WERI-Rb-1 (cell line): ENCODE measurements around the gene ASS1.

Experiments used
- DNase-seq: peaks from one replicate; pipeline ENCODE4 v3.0.0-alpha.2; 2020
- H3K27ac ChIP-seq: fragments of 250-450 bp; sonication (Bioruptor Pico); 2 replicates; pipeline ENCODE4 v1.5.1; 2020; ENCODE audit warnings: mild to moderate bottlenecking, moderate library complexity
- H3K27me3 ChIP-seq: fragments of 250-450 bp; sonication (Bioruptor Pico); 2 replicates; pipeline ENCODE4 v1.5.1; 2021; ENCODE audit warnings: mild to moderate bottlenecking, low read depth, moderate library complexity; ENCODE audit not compliant: insufficient read depth, severe bottlenecking
- H3K36me3 ChIP-seq: fragments of 250-450 bp; sonication (Bioruptor Pico); 2 replicates; pipeline ENCODE4 v1.5.1; 2020; ENCODE audit warnings: mild to moderate bottlenecking, moderate library complexity
- H3K4me3 ChIP-seq: 2 replicates; pipeline ENCODE4 v1.5.1; 2011; ENCODE audit warnings: low read depth, mild to moderate bottlenecking, control low read depth, low read length
- H3K9me3 ChIP-seq: fragments of 250-450 bp; sonication (Bioruptor Pico); 2 replicates; pipeline ENCODE4 v1.5.1; 2021; ENCODE audit warnings: mild to moderate bottlenecking, moderate library complexity; ENCODE audit not compliant: severe bottlenecking
- TF ChIP-seq, protein P1 (sequence below): IDR thresholded peaks from 2 replicates; pipeline ENCODE4 v1.5.1; 2011; ENCODE audit warnings: low read depth, mild to moderate bottlenecking, control low read depth, inconsistent platforms, low read length

ASS1 gene

DNA sequence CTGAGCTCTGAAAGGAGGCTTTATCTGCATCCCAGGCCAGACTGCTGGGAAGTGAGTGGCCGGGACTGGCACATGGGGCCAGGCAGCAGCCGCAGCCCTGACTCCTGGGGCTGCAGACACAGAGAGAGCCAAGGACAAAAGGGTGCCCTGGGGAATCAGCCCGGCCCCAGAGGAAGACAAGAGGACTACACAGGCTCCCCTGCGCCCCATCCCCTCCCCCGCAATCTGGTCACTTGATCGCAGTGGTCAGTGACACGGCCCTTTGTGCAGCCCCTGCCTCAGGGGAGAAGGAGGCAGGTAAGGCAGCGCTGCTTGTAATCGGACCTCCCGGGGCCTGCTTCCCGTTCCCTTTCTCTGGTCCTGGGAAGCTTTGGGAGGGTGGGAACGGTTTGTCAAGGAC is 79.2 kb downstream of the ASS1 start:
- no peak overlapping the region for H3K4me3 ChIP-seq
- TF ChIP-seq, protein P1, sequence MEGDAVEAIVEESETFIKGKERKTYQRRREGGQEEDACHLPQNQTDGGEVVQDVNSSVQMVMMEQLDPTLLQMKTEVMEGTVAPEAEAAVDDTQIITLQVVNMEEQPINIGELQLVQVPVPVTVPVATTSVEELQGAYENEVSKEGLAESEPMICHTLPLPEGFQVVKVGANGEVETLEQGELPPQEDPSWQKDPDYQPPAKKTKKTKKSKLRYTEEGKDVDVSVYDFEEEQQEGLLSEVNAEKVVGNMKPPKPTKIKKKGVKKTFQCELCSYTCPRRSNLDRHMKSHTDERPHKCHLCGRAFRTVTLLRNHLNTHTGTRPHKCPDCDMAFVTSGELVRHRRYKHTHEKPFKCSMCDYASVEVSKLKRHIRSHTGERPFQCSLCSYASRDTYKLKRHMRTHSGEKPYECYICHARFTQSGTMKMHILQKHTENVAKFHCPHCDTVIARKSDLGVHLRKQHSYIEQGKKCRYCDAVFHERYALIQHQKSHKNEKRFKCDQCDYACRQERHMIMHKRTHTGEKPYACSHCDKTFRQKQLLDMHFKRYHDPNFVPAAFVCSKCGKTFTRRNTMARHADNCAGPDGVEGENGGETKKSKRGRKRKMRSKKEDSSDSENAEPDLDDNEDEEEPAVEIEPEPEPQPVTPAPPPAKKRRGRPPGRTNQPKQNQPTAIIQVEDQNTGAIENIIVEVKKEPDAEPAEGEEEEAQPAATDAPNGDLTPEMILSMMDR: no peak
- H3K27me3 ChIP-seq: no peaks in the 10 kb centered on the region
- no peak for DNase-seq
- peak overlapping the region; percentile 22 for H3K27ac ChIP-seq
- H3K36me3 ChIP-seq: no peaks in the 10 kb centered on the region
- peaks cover 7% of the 10 kb centered on the region for H3K9me3 ChIP-seq

DNA sequence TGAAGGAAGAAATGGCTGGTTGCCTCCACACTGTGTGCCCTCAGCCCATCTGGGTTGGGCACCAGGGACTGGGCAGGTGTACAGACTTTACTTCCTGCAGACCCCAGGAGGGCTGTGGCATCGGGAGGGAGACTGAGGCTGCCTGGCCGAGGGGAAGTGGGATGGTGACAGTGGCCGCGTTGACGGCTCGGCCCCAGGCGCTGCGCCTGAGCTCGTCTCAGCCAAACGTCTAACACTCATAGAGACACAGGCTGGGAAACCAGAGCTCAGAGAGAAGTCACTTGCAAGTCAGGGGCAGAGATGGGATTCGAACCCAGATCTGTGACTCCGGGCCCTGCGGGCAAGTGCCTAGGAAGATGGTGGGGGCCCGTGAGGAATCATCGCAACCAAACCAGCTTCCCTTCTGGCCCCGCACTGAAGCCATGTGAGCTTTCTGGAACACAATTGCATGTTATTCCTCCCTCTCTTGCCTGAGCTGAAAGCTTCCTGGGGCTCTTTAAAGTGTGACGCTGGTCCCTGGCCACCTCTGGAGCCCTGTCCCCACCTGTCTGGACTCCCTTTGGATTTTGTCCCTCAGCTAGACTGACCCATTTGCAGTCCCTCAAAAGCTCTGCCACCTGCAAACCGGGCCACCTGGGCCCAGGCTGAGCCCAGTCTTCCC is 81.6 kb downstream of the ASS1 start:
- no peak overlapping the region for H3K4me3 ChIP-seq
- DNase-seq: no peak
- H3K9me3 ChIP-seq: peaks cover 2% of the 10 kb centered on the region
- no peak overlapping the region for H3K27ac ChIP-seq
- TF ChIP-seq, protein P1: no peak
- no peaks in the 10 kb centered on the region for H3K36me3 ChIP-seq
- no peaks in the 10 kb centered on the region for H3K27me3 ChIP-seq

DNA sequence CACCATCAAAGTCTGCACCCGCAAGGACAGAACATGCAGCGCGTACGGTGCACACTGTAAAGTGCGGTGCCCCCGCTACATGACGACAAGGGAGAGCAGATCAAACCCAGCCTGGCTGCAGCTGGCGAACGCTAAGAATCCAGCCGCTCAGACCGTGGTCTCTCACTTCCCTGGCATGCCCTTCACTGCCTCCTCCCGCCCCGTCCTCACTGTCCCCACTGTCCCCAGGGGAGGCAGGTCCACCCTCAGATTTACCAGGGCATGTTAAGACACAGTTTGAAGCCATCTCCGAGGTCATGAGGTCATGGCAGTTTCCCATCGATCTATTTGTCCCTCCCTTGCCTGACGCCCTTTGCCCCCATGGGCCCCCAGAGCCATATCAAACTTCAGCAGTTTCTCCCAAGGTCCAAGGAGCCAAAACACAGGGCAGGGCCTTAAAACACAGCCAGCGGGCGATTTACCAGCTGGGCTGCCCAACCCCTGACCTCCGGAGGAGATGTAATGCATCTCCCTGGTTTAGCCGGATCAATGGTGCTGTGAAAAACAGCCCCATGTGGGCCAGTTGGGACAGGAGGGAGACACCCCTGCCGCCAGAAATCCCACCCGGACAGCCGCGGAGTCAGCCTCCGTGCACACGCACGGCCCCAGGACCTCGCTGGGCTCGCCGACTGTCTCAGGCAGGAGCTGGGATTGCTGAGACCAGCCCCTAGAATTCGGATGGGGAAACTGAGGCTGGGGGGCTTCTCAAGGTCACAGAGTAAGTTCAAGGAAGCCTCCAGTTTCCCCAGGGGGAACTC is 82.3 kb downstream of the ASS1 start:
- H3K27ac ChIP-seq: no peak overlapping the region
- no peaks in the 10 kb centered on the region for H3K36me3 ChIP-seq
- DNase-seq: no peak
- TF ChIP-seq, protein P1: no peak
- H3K4me3 ChIP-seq: no peak overlapping the region
- no peaks in the 10 kb centered on the region for H3K27me3 ChIP-seq
- peaks cover 2% of the 10 kb centered on the region for H3K9me3 ChIP-seq

DNA sequence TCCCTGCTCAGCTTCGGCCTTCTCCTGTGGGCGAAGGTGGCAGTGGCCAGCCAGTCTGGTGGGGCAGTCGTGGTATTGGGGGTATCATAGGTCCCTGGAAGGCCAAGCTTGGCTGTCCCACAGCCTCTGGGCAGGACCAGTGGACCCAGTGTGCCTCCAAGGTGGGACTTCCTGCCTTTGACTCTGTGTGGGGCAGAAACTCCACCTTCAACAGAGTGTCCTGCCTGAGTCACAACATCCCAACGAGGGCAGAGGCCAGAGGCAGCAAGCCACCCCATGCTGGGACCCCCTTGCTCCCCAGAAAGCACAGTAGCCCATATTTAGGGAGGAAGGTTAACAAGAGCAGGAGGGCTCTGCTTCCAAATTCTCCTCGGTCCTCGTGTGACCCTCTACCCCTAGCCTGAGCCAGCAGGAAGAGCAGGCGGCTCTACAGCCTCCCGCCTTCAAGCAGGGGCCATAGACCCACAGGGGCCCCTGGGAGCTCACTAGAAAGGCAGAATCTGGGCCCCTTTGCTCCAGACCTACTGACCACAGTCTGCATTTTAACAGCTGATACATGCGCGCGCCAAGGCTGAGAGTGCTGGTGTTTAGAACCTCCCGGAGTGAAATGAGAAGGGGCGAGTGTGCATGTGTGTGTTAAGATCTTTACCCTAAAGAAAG is 83.0 kb downstream of the ASS1 start:
- Histone ChIP-seq H3K36me3 (no peaks in the 10 kb centered on the region), H3K27me3 (no peaks in the 10 kb centered on the region), H3K27ac (no peak overlapping the region), H3K9me3 (no peaks in the 10 kb centered on the region), H3K4me3 (no peak overlapping the region)
- TF ChIP-seq, protein P1: no peak
- DNase-seq: no peak

DNA sequence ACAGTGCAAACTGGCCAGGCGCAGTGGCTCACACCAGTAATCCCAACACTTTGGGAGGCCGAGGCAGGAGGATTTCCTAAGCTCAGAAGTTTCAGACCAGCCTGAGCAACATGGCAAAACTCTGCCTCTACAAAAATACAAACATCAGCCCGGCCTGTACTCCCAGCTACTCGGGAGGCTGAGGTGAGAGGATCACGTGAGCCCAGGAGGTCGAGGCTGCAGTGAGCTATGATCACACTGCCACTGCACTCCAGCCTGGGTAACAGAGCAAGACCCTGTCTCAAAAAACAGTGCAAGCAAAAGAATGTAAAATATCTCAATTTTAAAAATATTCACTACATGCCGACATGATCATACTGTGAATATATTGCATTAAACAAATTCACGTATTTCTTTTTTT is 83.9 kb downstream of the ASS1 start:
- Histone ChIP-seq H3K27me3 (no peaks in the 10 kb centered on the region), H3K36me3 (no peaks in the 10 kb centered on the region), H3K4me3 (no peak overlapping the region), H3K9me3 (no peaks in the 10 kb centered on the region), H3K27ac (no peak overlapping the region)
- TF ChIP-seq, protein P1: no peak
- no peak for DNase-seq
